ENCODE results near the gene CCSAP. TPM values are rescaled to one million over a fixed set of nuclear protein-coding genes. Genes with fewer than 3 reads are reported as not detected.
A peak's percentile ranks its signal among the peaks of the same experiment; 100 is the strongest.

Gene CCSAP
- total RNA-seq, 1 donor from 2014 or later: 3.9 TPM

GRCh38 chr1:229373395-229373794 lies 30.5 kb upstream of the CCSAP start:
- no peaks in the 10 kb centered on the region for H3K9me3 ChIP-seq
- H3K36me3 ChIP-seq: no peaks in the 10 kb centered on the region
- H3K27ac ChIP-seq: no peak overlapping the region
- TF ChIP-seq CTCF (IDR thresholded peaks at IDR 0.05) (no peak), POLR2A (IDR thresholded peaks at IDR 0.05) (no peak)
- H3K27me3 ChIP-seq: no peaks in the 10 kb centered on the region
- H3K4me3 ChIP-seq: no peak overlapping the region
- DNase-seq (ENCODE audit: extremely low spot score in 2 of 2): no peak
- intact Hi-C loops (cut with DNase I): no loop called here
- no peaks in the 10 kb centered on the region for H3K4me1 ChIP-seq

GRCh38 chr1:229372251-229372650 lies 29.4 kb upstream of the CCSAP start:
- no peak for DNase-seq (ENCODE audit: extremely low spot score in 2 of 2)
- no peaks in the 10 kb centered on the region for H3K9me3 ChIP-seq
- H3K4me1 ChIP-seq: no peaks in the 10 kb centered on the region
- no peak for TF ChIP-seq POLR2AphosphoS5 (IDR thresholded peaks at IDR 0.05; ENCODE audit: insufficient read depth in 1 of 2, low read depth in 1 of 2)
- TF ChIP-seq POLR2A (IDR thresholded peaks at IDR 0.05): no peak
- no peak for TF ChIP-seq CTCF (IDR thresholded peaks at IDR 0.05)
- no peaks in the 10 kb centered on the region for H3K27me3 ChIP-seq
- intact Hi-C loops (cut with DNase I): no loop called here
- no peak overlapping the region for H3K27ac ChIP-seq
- no peak overlapping the region for H3K4me3 ChIP-seq
- H3K36me3 ChIP-seq: no peaks in the 10 kb centered on the region

- intact Hi-C loops (cut with DNase I): no loop called here
- DNase-seq (ENCODE audit: extremely low spot score in 2 of 2): no peak
- Histone ChIP-seq H3K9me3 (no peaks in the 10 kb centered on the region), H3K27me3 (no peaks in the 10 kb centered on the region), H3K36me3 (no peaks in the 10 kb centered on the region), H3K4me3 (no peak overlapping the region), H3K4me1 (no peaks in the 10 kb centered on the region), H3K27ac (no peak overlapping the region)
- TF ChIP-seq CTCF (IDR thresholded peaks at IDR 0.05): no peak
- TF ChIP-seq POLR2AphosphoS5 (IDR thresholded peaks at IDR 0.05; ENCODE audit: insufficient read depth in 1 of 2, low read depth in 1 of 2): no peak
- no peak for TF ChIP-seq POLR2A (IDR thresholded peaks at IDR 0.05)
Measured at GRCh38 chr1:229371624-229372023, 28.8 kb upstream of the CCSAP start.

- H3K27me3 ChIP-seq: no peaks in the 10 kb centered on the region
- no peaks in the 10 kb centered on the region for H3K36me3 ChIP-seq
- H3K4me1 ChIP-seq: no peaks in the 10 kb centered on the region
- intact Hi-C loops (cut with DNase I): no loop called here
- DNase-seq (ENCODE audit: extremely low spot score in 2 of 2): peak in 1 of 2 donors; percentile 61
- H3K4me3 ChIP-seq: no peak overlapping the region
- TF ChIP-seq CTCF (IDR thresholded peaks at IDR 0.05) (no peak), POLR2A (IDR thresholded peaks at IDR 0.05) (no peak)
- H3K27ac ChIP-seq: no peak overlapping the region
- H3K9me3 ChIP-seq: no peaks in the 10 kb centered on the region
Measured at GRCh38 chr1:229370601-229371021, 27.8 kb upstream of the CCSAP start.

GRCh38 chr1:229368347-229368746 lies 25.5 kb upstream of the CCSAP start:
- H3K4me3 ChIP-seq: no peak overlapping the region
- intact Hi-C loops (cut with DNase I): no loop called here

More at GRCh38 chr1:229368347-229368746, 25.5 kb upstream of the CCSAP start:
- Histone ChIP-seq H3K27me3 (no peaks in the 10 kb centered on the region), H3K27ac (no peak overlapping the region), H3K4me1 (no peaks in the 10 kb centered on the region), H3K9me3 (no peaks in the 10 kb centered on the region), H3K36me3 (no peaks in the 10 kb centered on the region)
- TF ChIP-seq POLR2A (IDR thresholded peaks at IDR 0.05) (no peak), CTCF (IDR thresholded peaks at IDR 0.05) (no peak), POLR2AphosphoS5 (IDR thresholded peaks at IDR 0.05; ENCODE audit: insufficient read depth in 1 of 2, low read depth in 1 of 2) (no peak)
- DNase-seq (ENCODE audit: extremely low spot score in 2 of 2): peak in 1 of 2 donors; percentile 40
